Measurements from ENCODE around the gene STX2.

- no peak for TF ChIP-seq CTCF (IDR thresholded peaks at IDR 0.05; ENCODE audit: poor library complexity, severe bottlenecking)
- TF ChIP-seq REST (IDR thresholded peaks at IDR 0.05; ENCODE audit: borderline replicate concordance) = no peak
- TF ChIP-seq EZH2 (IDR thresholded peaks at IDR 0.05; ENCODE audit: borderline replicate concordance, insufficient read depth, low read length, poor library complexity, severe bottlenecking) = no peak
- TF ChIP-seq SMC3 (conservative IDR thresholded peaks at IDR 0.05; ENCODE audit: poor library complexity) = no peak
- no peak for TF ChIP-seq EP300 (conservative IDR thresholded peaks at IDR 0.05; ENCODE audit: poor library complexity, severe bottlenecking)
- TF ChIP-seq POLR2AphosphoS5 (IDR thresholded peaks at IDR 0.05) = no peak
- TF ChIP-seq RAD21 (conservative IDR thresholded peaks at IDR 0.05) = no peak
- no peak for TF ChIP-seq TAF1 (IDR thresholded peaks at IDR 0.05; ENCODE audit: low read depth)
Observed at GRCh38 chr12:130881046-130881445, 42.0 kb upstream of the STX2 start.
